ENCODE results near the gene STAG1.
"Not testable (repeated sequence)": the region's sequence is repeated elsewhere in the genome, so short reads cannot be mapped to it uniquely, and the experiment has no call there.

Gene STAG1

GRCh38 chr3:136343873-136344555 is 408.2 kb downstream of the STAG1 start:
- DNase-seq (ENCODE audit: insufficient read length, low spot score) (no peak), FAIRE-seq (no peak)
- TF ChIP-seq SPI1 (IDR thresholded peaks at IDR 0.05; ENCODE audit: low read depth, low read length), result no peak
- TF ChIP-seq POLR2AphosphoS5 (IDR thresholded peaks at IDR 0.05; ENCODE audit: low read depth, low read length), result no peak
- TF ChIP-seq TAF1 (IDR thresholded peaks at IDR 0.05; ENCODE audit: low read depth, low read length), result no peak
- TF ChIP-seq POU2F2 (IDR thresholded peaks at IDR 0.05; ENCODE audit: low read depth, low read length), result no peak
- TF ChIP-seq POLR2A (IDR thresholded peaks at IDR 0.05; ENCODE audit: low read depth, low read length), result no peak
- no peak for TF ChIP-seq PAX5 (IDR thresholded peaks at IDR 0.05; ENCODE audit: insufficient read depth, low read length, severe bottlenecking)

GRCh38 chr3:136343446-136343845 is 408.7 kb downstream of the STAG1 start:
- FAIRE-seq (no peak), DNase-seq (ENCODE audit: insufficient read length, low spot score) (no peak)

GRCh38 chr3:136336329-136337100 is 415.7 kb downstream of the STAG1 start:
- TF ChIP-seq POLR2AphosphoS5 (IDR thresholded peaks at IDR 0.05; ENCODE audit: low read depth, low read length), result no peak
- TF ChIP-seq POLR2A (IDR thresholded peaks at IDR 0.05; ENCODE audit: low read depth, low read length), result no peak
- TF ChIP-seq PAX5 (IDR thresholded peaks at IDR 0.05; ENCODE audit: insufficient read depth, low read length, severe bottlenecking), result no peak
- no peak for TF ChIP-seq SPI1 (IDR thresholded peaks at IDR 0.05; ENCODE audit: low read depth, low read length)
- no peak for TF ChIP-seq POU2F2 (IDR thresholded peaks at IDR 0.05; ENCODE audit: low read depth, low read length)
- no peak for TF ChIP-seq TAF1 (IDR thresholded peaks at IDR 0.05; ENCODE audit: low read depth, low read length)
- FAIRE-seq, result peak; percentile 28
- no peak for DNase-seq (ENCODE audit: insufficient read length, low spot score)

More at GRCh38 chr3:136343446-136343845, 408.7 kb downstream of the STAG1 start:
- TF ChIP-seq TAF1 (IDR thresholded peaks at IDR 0.05; ENCODE audit: low read depth, low read length) (no peak), POU2F2 (IDR thresholded peaks at IDR 0.05; ENCODE audit: low read depth, low read length) (no peak), POLR2A (IDR thresholded peaks at IDR 0.05; ENCODE audit: low read depth, low read length) (no peak), PAX5 (IDR thresholded peaks at IDR 0.05; ENCODE audit: insufficient read depth, low read length, severe bottlenecking) (no peak), POLR2AphosphoS5 (IDR thresholded peaks at IDR 0.05; ENCODE audit: low read depth, low read length) (no peak), SPI1 (IDR thresholded peaks at IDR 0.05; ENCODE audit: low read depth, low read length) (no peak)

DNA sequence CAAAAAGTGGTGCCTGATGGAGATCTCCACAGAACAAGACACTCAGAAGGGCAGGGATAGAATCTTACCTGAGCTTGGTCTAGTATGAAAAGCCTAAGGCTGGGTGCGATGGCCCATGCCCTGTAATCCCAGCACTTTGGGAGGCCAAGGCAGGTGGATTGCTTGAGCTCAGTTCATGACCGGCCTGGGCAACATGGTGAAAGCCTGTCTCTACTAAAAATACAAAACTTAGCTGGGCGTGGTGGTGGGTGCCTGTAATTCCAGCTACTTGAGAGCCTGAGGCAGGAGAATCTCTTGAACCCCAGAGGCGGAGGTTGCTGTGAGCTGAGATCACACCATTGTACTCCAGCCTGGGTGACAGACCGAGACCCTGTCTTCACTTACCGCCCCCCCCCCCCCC is 417.5 kb downstream of the STAG1 start:
- FAIRE-seq; DNase-seq (ENCODE audit: insufficient read length, low spot score): not testable (repeated sequence)

DNA sequence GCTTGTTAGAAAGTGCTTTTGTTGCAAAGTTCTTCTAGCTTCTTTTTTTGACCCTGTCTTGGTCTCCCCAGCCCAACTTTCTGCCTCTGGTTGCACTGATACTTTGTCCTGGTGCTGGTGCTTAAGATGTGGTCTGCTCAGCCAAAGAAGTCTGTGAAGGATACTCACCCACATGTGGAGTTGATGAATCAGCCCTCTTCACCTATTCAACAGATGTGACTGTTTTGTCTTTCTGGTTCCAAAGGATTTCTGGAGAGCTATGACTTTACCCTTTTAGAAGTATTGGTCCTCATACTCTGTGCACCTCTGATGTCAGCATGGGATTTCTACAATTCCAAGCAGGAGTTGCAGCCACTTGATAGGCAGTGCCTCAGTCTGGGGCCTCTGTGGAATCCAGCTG is 418.0 kb downstream of the STAG1 start:
- no peak for DNase-seq (ENCODE audit: insufficient read length, low spot score)
- no peak for FAIRE-seq

DNA sequence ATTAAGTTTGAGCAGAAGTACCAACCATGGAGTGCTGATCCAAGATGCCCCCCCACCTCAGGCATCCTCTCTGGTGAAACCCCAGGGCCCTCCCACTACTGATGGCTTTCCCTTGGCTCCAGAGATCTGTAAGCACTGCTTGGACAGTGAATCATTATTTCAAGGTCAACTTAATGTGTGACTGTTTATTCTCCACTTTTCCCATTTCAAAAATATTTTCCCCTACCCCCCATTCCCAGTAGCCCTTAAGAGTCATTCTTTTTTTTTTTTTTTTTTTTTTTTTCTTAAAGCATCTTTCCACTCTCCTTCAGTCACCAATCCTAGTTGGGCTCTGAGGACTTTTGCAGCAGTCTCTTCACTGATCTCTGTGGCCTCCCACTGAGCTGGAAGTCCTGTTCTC is 419.4 kb downstream of the STAG1 start:
- TF ChIP-seq PAX5 (IDR thresholded peaks at IDR 0.05; ENCODE audit: insufficient read depth, low read length, severe bottlenecking) (no peak), POLR2A (IDR thresholded peaks at IDR 0.05; ENCODE audit: low read depth, low read length) (no peak), POLR2AphosphoS5 (IDR thresholded peaks at IDR 0.05; ENCODE audit: low read depth, low read length) (no peak), TAF1 (IDR thresholded peaks at IDR 0.05; ENCODE audit: low read depth, low read length) (no peak), SPI1 (IDR thresholded peaks at IDR 0.05; ENCODE audit: low read depth, low read length) (no peak), POU2F2 (IDR thresholded peaks at IDR 0.05; ENCODE audit: low read depth, low read length) (no peak)
- FAIRE-seq, result no peak
- no peak for DNase-seq (ENCODE audit: insufficient read length, low spot score)

More for the DNA sequence above, 418.0 kb downstream of the STAG1 start:
- TF ChIP-seq POU2F2 (IDR thresholded peaks at IDR 0.05; ENCODE audit: low read depth, low read length) (no peak), TAF1 (IDR thresholded peaks at IDR 0.05; ENCODE audit: low read depth, low read length) (no peak), PAX5 (IDR thresholded peaks at IDR 0.05; ENCODE audit: insufficient read depth, low read length, severe bottlenecking) (no peak), POLR2A (IDR thresholded peaks at IDR 0.05; ENCODE audit: low read depth, low read length) (no peak), SPI1 (IDR thresholded peaks at IDR 0.05; ENCODE audit: low read depth, low read length) (no peak), POLR2AphosphoS5 (IDR thresholded peaks at IDR 0.05; ENCODE audit: low read depth, low read length) (no peak)

- DNase-seq (ENCODE audit: insufficient read length, low spot score) (no peak), FAIRE-seq (no peak)
- TF ChIP-seq SPI1 (IDR thresholded peaks at IDR 0.05; ENCODE audit: low read depth, low read length) (no peak), POLR2AphosphoS5 (IDR thresholded peaks at IDR 0.05; ENCODE audit: low read depth, low read length) (no peak), POU2F2 (IDR thresholded peaks at IDR 0.05; ENCODE audit: low read depth, low read length) (no peak), TAF1 (IDR thresholded peaks at IDR 0.05; ENCODE audit: low read depth, low read length) (no peak), POLR2A (IDR thresholded peaks at IDR 0.05; ENCODE audit: low read depth, low read length) (no peak), PAX5 (IDR thresholded peaks at IDR 0.05; ENCODE audit: insufficient read depth, low read length, severe bottlenecking) (no peak)
Observed at GRCh38 chr3:136332302-136332701, 419.9 kb downstream of the STAG1 start.

DNA sequence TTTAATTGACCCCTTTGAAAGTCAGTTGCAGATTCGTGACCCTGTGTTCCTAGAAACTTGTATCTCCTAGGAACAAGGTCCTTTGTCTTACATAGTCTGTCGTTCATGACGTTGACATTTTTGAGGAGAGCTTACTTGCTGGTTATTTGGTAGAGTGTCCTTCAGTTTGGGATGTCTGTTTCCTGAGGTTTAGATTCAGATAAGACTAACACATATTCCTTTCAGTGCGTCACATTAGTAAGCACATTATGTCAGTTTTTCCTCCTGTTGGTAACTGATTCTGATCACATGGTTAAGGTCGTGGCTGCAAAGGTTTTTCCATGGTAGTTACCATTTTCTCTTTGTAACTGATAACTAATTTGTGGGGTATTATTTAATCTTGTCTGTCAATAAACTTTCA is 421.3 kb downstream of the STAG1 start:
- peak; percentile 73 for FAIRE-seq
- DNase-seq (ENCODE audit: insufficient read length, low spot score), result no peak
- no peak for TF ChIP-seq SPI1 (IDR thresholded peaks at IDR 0.05; ENCODE audit: low read depth, low read length)
- TF ChIP-seq TAF1 (IDR thresholded peaks at IDR 0.05; ENCODE audit: low read depth, low read length), result no peak
- no peak for TF ChIP-seq PAX5 (IDR thresholded peaks at IDR 0.05; ENCODE audit: insufficient read depth, low read length, severe bottlenecking)
- TF ChIP-seq POU2F2 (IDR thresholded peaks at IDR 0.05; ENCODE audit: low read depth, low read length), result no peak
- no peak for TF ChIP-seq POLR2AphosphoS5 (IDR thresholded peaks at IDR 0.05; ENCODE audit: low read depth, low read length)
- TF ChIP-seq POLR2A (IDR thresholded peaks at IDR 0.05; ENCODE audit: low read depth, low read length), result no peak

DNA sequence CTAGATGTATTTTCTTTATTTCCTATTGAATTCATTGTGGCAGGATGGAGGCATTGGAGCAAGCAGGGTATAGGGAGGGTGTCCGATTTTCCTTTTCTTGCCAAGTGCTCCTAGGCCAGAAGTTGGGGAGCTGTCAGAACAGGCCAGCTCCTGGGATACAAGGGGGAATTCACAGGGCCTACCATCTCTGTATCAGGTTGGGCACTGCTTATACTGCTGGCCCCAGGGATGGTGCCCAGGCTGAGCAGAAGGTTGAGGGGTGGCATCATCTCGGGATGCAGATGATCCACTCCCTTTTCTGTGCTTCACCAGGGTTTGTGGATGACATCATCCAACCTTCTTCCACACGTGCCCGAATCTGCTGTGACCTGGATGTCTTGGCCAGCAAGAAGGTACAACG is 422.6 kb downstream of the STAG1 start:
- no peak for DNase-seq (ENCODE audit: insufficient read length, low spot score)
- TF ChIP-seq SPI1 (IDR thresholded peaks at IDR 0.05; ENCODE audit: low read depth, low read length) (no peak), POLR2A (IDR thresholded peaks at IDR 0.05; ENCODE audit: low read depth, low read length) (no peak), POLR2AphosphoS5 (IDR thresholded peaks at IDR 0.05; ENCODE audit: low read depth, low read length) (no peak), POU2F2 (IDR thresholded peaks at IDR 0.05; ENCODE audit: low read depth, low read length) (no peak), PAX5 (IDR thresholded peaks at IDR 0.05; ENCODE audit: insufficient read depth, low read length, severe bottlenecking) (no peak), TAF1 (IDR thresholded peaks at IDR 0.05; ENCODE audit: low read depth, low read length) (no peak)
- FAIRE-seq, result no peak

Measured in GM12891 (cell line).